Fibroblast of mammary gland (primary cell): ENCODE measurements around the gene NMRAL1.
A peak's percentile ranks its signal among the peaks of the same experiment; 100 is the strongest.

Source experiments
- DNase-seq: peaks from one replicate; pipeline ENCODE4 v3.0.0-alpha.2; 2010; ENCODE audit warnings: low read depth
- H3K4me3 ChIP-seq: 2 replicates; pipeline ENCODE4 v1.5.1; 2011; ENCODE audit warnings: low read depth, mild to moderate bottlenecking, low read length, moderate library complexity; ENCODE audit not compliant: control insufficient read depth
- CTCF ChIP-seq: conservative IDR thresholded peaks from 2 replicates; pipeline ENCODE4 v1.5.1; 2011; ENCODE audit warnings: low read depth, low read length, inconsistent platforms; ENCODE audit not compliant: control insufficient read depth, insufficient read depth

Gene NMRAL1

GRCh38 chr16:4486126-4486893 is 11.9 kb upstream of the NMRAL1 start:
- H3K4me3 ChIP-seq, result no peak overlapping the region
- no peak for DNase-seq
- no peak for TF ChIP-seq CTCF

- no peak for TF ChIP-seq CTCF
- H3K4me3 ChIP-seq, result no peak overlapping the region
- DNase-seq, result no peak
Measured at GRCh38 chr16:4481963-4482362, 7.5 kb upstream of the NMRAL1 start.

- no peak for DNase-seq
- TF ChIP-seq CTCF, result no peak
- no peak overlapping the region for H3K4me3 ChIP-seq
Measured at GRCh38 chr16:4481526-4481925, 7.1 kb upstream of the NMRAL1 start.

- peak; percentile 60 for DNase-seq
- TF ChIP-seq CTCF, result peak; percentile 28
- H3K4me3 ChIP-seq, result no peak overlapping the region
Measured at GRCh38 chr16:4477966-4478365, 3.5 kb upstream of the NMRAL1 start.

DNA sequence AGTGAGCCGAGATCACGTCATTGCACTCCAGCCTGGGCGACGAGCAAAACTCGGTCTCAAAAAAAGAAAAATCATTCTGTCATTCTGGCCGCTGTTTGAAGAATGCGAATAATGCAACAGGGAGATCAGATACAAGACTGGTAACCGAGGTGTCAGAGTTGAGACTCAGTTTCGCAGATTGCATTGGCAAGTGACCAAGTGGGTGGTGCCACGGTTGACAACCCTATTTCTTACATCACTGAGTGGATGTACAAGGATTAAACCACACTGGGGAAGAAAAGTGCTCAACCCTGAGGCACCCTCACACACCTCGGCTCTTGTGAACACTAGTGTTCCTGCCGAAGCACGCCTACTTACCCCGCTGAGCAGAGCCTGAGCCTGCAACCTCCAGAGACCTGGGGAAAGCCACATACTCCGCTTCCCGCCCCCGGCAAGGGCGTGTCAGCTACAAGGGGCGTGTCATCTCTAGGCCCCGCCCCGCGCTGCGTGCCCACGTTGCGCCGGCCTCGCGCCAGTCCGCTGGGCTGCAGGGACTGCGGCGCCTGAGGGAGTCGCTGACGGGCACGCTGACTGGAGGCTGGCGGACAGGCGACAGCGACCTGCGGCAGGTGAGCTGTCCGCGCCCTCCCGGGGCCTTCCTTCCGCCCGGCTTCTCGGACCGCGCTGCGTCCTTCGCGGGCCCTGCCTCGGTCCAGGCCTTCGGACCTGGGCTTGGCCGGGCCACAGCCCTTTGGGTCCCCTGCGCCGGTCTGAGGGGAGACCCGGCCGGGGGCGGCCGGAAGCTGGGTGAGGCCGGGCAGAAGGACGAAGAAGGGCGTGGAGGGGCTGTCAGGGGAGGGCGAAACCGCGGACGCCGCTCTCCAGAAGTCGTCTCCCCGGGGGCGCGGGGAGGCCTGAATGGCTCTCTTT is 1.7 kb upstream of the NMRAL1 start, which contains the start of gene HMOX2:
Gene HMOX2 (plus strand): TSS at position 519 of the 909 bp plus-strand sequence. CDS start 29,127 bp downstream, outside the sequence.
- peak within 1 kb of the TSS; percentile 75 for H3K4me3 ChIP-seq
- TF ChIP-seq CTCF, result no peak

DNA sequence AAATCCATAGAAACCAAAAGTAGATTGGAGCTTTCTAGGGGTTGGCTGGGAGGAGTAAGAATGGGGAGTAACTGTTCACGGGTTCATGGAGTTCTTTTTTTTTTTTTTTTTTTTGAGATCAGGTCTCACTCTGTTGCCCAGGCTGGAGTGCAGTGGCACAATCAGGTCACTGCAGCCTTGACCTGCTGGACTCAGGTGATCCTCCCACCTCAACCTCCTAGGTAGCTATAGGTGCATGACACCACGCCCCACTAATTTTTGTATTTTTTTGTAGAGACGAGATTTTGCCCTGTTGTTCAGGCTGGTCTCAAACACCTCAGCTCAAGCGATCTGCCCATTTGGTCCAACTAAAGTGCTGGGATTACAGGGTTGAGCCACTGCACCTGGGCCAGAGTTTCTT is 1.5 kb downstream of the NMRAL1 start:
- TF ChIP-seq CTCF, result no peak
- H3K4me3 ChIP-seq, result no peak overlapping the region

More for the DNA sequence above, 1.7 kb upstream of the NMRAL1 start, which contains the start of gene HMOX2:
- peak; percentile 88 for DNase-seq

More for the DNA sequence above, 1.5 kb downstream of the NMRAL1 start:
- DNase-seq, result no peak
